OCI-LY3 (cell line): Measurements from ENCODE around the gene TCEA2.
A peak's percentile ranks its signal among the peaks of the same experiment; 100 is the strongest.

Source experiments
- H2AFZ ChIP-seq: fragments of 200-600, 300-600 bp; shearing (Covaris generic); 2 replicates; pipeline ENCODE4 v1.6.0; 2014; ENCODE audit warnings: antibody characterized with exemption, low read depth, low read length
- H3K27ac ChIP-seq: fragments of 200-600, 300-600 bp; sonication (generic); 2 replicates; pipeline ENCODE4 v1.5.1; 2014; ENCODE audit warnings: mild to moderate bottlenecking, low read length, moderate library complexity, mixed read lengths
- H3K27me3 ChIP-seq: fragments of 200-600, 300-600 bp; sonication (generic); 2 replicates; pipeline ENCODE4 v1.6.1; 2014; ENCODE audit warnings: low read depth, low read length, mixed read lengths
- H3K36me3 ChIP-seq: fragments of 200-600, 300-600 bp; sonication (generic); replicated peaks from 2 replicates; pipeline ENCODE3; 2014; ENCODE audit warnings: low read depth, low read length, mixed read lengths
- H3K4me1 ChIP-seq: fragments of 300-600, 200-600 bp; sonication (generic); 2 replicates; pipeline ENCODE4 v1.6.1; 2014; ENCODE audit warnings: low read length, mixed read lengths
- H3K4me2 ChIP-seq: fragments of 200-600, 300-600 bp; sonication (generic); 2 replicates; pipeline ENCODE4 v1.6.1; 2014; ENCODE audit warnings: low read length, mixed read lengths
- H3K4me3 ChIP-seq: fragments of 300-600, 200-600 bp; sonication (generic); 2 replicates; pipeline ENCODE4 v1.5.1; 2014; ENCODE audit warnings: antibody characterized with exemption, mild to moderate bottlenecking, low read length, moderate library complexity
- H3K79me2 ChIP-seq: fragments of 300-600, 200-600 bp; shearing (Covaris generic); 2 replicates; pipeline ENCODE4 v1.6.1; 2014; ENCODE audit warnings: mild to moderate bottlenecking, low read length, mixed read lengths
- H3K9ac ChIP-seq: fragments of 300-600, 200-600 bp; shearing (Covaris generic); 2 replicates; pipeline ENCODE4 v1.6.0; 2014; ENCODE audit warnings: mild to moderate bottlenecking, low read length, moderate library complexity
- H3K9me3 ChIP-seq: fragments of 200-600, 300-600 bp; shearing (Covaris generic); 2 replicates; pipeline ENCODE4 v1.6.1; 2014; ENCODE audit warnings: low read length, mixed read lengths; ENCODE audit not compliant: insufficient read depth
- H4K20me1 ChIP-seq: fragments of 200-600, 300-600 bp; sonication (generic); 2 replicates; pipeline ENCODE4 v1.6.1; 2016; ENCODE audit warnings: low read length, mixed read lengths; ENCODE audit not compliant: insufficient read depth
- EZH2phosphoT487 ChIP-seq: fragments of 200-600 bp; shearing (Covaris generic); IDR thresholded peaks from 2 replicates; pipeline ENCODE4 v1.6.1; 2018; ENCODE audit warnings: antibody characterized with exemption, mixed run types, low read depth
- TF ChIP-seq, protein P1 (sequence below): fragments of 200-600, 300-600 bp; sonication (generic); IDR thresholded peaks from 2 replicates; pipeline ENCODE4 v1.5.1; 2014; ENCODE audit warnings: antibody characterized with exemption, low read length, low read depth

The TCEA2 gene

GRCh38 chr20:64119681-64120341, 56.8 kb downstream of the TCEA2 start:
- Histone ChIP-seq H4K20me1 (no peaks in the 10 kb centered on the region), H3K4me3 (peak overlapping the region; percentile 72), H3K27me3 (peaks cover 23% of the 10 kb centered on the region), H3K36me3 (no peaks in the 10 kb centered on the region), H3K4me2 (peak overlapping the region; percentile 71), H3K27ac (no peak overlapping the region), H3K79me2 (no peaks in the 10 kb centered on the region), H3K9ac (peak overlapping the region; percentile 57; the same call in 1 of the 2 replicates), H3K4me1 (peaks cover 5% of the 10 kb centered on the region), H3K9me3 (no peaks in the 10 kb centered on the region), H2AFZ (peak overlapping the region; percentile 98; the same call in 1 of the 2 replicates)
- TF ChIP-seq EZH2phosphoT487 = no peak
- TF ChIP-seq, protein P1, sequence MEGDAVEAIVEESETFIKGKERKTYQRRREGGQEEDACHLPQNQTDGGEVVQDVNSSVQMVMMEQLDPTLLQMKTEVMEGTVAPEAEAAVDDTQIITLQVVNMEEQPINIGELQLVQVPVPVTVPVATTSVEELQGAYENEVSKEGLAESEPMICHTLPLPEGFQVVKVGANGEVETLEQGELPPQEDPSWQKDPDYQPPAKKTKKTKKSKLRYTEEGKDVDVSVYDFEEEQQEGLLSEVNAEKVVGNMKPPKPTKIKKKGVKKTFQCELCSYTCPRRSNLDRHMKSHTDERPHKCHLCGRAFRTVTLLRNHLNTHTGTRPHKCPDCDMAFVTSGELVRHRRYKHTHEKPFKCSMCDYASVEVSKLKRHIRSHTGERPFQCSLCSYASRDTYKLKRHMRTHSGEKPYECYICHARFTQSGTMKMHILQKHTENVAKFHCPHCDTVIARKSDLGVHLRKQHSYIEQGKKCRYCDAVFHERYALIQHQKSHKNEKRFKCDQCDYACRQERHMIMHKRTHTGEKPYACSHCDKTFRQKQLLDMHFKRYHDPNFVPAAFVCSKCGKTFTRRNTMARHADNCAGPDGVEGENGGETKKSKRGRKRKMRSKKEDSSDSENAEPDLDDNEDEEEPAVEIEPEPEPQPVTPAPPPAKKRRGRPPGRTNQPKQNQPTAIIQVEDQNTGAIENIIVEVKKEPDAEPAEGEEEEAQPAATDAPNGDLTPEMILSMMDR = no peak

GRCh38 chr20:64121586-64121985, 58.6 kb downstream of the TCEA2 start:
- Histone ChIP-seq H4K20me1 (no peaks in the 10 kb centered on the region), H3K4me1 (peaks cover 5% of the 10 kb centered on the region), H3K4me2 (no peak overlapping the region), H3K9ac (no peak overlapping the region), H3K4me3 (no peak overlapping the region), H3K79me2 (no peaks in the 10 kb centered on the region), H3K27me3 (peaks cover 23% of the 10 kb centered on the region), H3K9me3 (no peaks in the 10 kb centered on the region), H3K36me3 (no peaks in the 10 kb centered on the region), H3K27ac (no peak overlapping the region), H2AFZ (no peak overlapping the region)
- TF ChIP-seq, protein P1 = no peak
- no peak for TF ChIP-seq EZH2phosphoT487
